Loucy (cell line): Measurements from ENCODE around the gene ST13.

ENCODE experiments used
- EZH2phosphoT487 ChIP-seq: fragments of 200-600 bp; IDR thresholded peaks from 2 replicates; pipeline ENCODE4 v1.6.1; 2018; ENCODE audit warnings: antibody characterized with exemption, mild to moderate bottlenecking, moderate library complexity, borderline replicate concordance
- TF ChIP-seq, protein P1 (sequence below): fragments of 200-600 bp; sonication (generic); conservative IDR thresholded peaks from 2 replicates; pipeline ENCODE4 v1.5.1; 2014; ENCODE audit warnings: mild to moderate bottlenecking, antibody characterized with exemption, low read length

DNA sequence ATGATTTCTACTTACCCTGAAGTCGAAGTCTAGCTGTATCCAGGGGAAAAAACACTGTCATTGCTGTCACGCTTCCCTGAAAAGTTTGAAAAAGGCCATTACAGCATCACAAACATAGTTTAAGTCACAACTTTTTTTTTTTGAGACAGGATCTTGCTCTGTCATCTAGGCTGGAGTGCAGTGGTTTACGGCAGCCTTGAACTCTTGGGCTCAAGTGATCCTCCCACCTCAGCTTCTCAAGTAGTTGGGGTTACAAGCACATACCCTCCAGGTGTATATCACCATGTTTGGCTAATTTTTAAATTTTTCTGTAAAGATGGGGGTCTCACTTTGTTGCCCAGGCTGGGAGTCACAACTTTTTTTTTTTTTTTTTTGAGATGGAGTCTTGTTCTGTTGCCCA lies 57.4 kb downstream of the ST13 start:
- TF ChIP-seq, protein P1, sequence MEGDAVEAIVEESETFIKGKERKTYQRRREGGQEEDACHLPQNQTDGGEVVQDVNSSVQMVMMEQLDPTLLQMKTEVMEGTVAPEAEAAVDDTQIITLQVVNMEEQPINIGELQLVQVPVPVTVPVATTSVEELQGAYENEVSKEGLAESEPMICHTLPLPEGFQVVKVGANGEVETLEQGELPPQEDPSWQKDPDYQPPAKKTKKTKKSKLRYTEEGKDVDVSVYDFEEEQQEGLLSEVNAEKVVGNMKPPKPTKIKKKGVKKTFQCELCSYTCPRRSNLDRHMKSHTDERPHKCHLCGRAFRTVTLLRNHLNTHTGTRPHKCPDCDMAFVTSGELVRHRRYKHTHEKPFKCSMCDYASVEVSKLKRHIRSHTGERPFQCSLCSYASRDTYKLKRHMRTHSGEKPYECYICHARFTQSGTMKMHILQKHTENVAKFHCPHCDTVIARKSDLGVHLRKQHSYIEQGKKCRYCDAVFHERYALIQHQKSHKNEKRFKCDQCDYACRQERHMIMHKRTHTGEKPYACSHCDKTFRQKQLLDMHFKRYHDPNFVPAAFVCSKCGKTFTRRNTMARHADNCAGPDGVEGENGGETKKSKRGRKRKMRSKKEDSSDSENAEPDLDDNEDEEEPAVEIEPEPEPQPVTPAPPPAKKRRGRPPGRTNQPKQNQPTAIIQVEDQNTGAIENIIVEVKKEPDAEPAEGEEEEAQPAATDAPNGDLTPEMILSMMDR: no peak
- TF ChIP-seq EZH2phosphoT487: no peak
